HG03175 (cell line): ENCODE data around the gene TBX10.
"Not testable (repeated sequence)": the region's sequence is repeated elsewhere in the genome, so short reads cannot be mapped to it uniquely, and the experiment has no call there.

Source experiments
- ATAC-seq: cut with Tn5 transposase; IDR thresholded peaks from one replicate; pipeline ENCODE4 v1.9.1; 2021; ENCODE audit warnings: mild to moderate bottlenecking, moderate library complexity; ENCODE audit not compliant: unreplicated experiment

Gene TBX10

GRCh38 chr11:67646535-67647336 lies 7.2 kb upstream of the TBX10 start:
- ATAC-seq, result no peak

- ATAC-seq, result no peak
Measured at GRCh38 chr11:67645521-67646461, 6.2 kb upstream of the TBX10 start.

GRCh38 chr11:67644472-67645418 lies 5.2 kb upstream of the TBX10 start:
- ATAC-seq, result no peak

- no peak for ATAC-seq
Measured at GRCh38 chr11:67644042-67644441, 4.5 kb upstream of the TBX10 start.

- ATAC-seq, result no peak
Measured at GRCh38 chr11:67642173-67643120, 2.9 kb upstream of the TBX10 start.

- no peak for ATAC-seq
Measured at GRCh38 chr11:67641338-67642172, 2.0 kb upstream of the TBX10 start.

- ATAC-seq, result no peak
Measured at GRCh38 chr11:67640758-67641337, 1.3 kb upstream of the TBX10 start.

GRCh38 chr11:67640021-67640757 lies 626 bp upstream of the TBX10 start:
- ATAC-seq, result no peak

GRCh38 chr11:67638535-67639437 lies 777 bp downstream of the TBX10 start:
- no peak for ATAC-seq

GRCh38 chr11:67637441-67637840 lies 2.1 kb downstream of the TBX10 start:
- not testable (repeated sequence) for ATAC-seq

- ATAC-seq, result no peak
Measured at GRCh38 chr11:67636962-67637361, 2.6 kb downstream of the TBX10 start.

- ATAC-seq, result no peak
Measured at GRCh38 chr11:67635231-67635521, 4.4 kb downstream of the TBX10 start.

GRCh38 chr11:67634366-67635230 lies 5.0 kb downstream of the TBX10 start:
- ATAC-seq, result no peak

GRCh38 chr11:67633758-67634365 lies 5.7 kb downstream of the TBX10 start:
- no peak for ATAC-seq

GRCh38 chr11:67632982-67633755 lies 6.4 kb downstream of the TBX10 start:
- ATAC-seq, result no peak
